ENCODE results near the gene PTPRR.

DNA sequence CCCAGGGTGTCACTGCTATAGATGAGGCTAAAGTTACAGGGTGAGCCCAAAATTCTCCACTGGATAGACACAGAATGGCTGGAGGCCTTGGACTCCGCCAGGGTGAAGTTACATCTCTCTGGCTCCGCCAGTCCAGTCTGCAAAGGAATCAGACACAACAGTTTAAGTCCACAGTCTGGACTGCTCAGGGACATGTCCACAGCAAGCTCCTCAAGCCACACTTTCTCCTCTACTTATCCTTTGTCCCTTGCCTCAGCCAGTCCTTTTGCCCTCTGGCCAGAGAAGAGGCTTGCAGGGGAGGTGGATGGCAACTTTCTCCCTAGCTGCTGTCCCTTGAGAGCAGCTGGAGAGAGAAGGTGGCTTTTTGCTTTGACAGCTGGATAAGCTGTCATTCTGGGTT, 311.3 kb downstream of the PTPRR start:
- no peak for TF ChIP-seq SNAI2 (CRISPR knock-in tag; IDR thresholded peaks at IDR 0.05)
- TF ChIP-seq RARB (CRISPR knock-in tag; IDR thresholded peaks at IDR 0.05), result no peak
- TF ChIP-seq, protein P1, sequence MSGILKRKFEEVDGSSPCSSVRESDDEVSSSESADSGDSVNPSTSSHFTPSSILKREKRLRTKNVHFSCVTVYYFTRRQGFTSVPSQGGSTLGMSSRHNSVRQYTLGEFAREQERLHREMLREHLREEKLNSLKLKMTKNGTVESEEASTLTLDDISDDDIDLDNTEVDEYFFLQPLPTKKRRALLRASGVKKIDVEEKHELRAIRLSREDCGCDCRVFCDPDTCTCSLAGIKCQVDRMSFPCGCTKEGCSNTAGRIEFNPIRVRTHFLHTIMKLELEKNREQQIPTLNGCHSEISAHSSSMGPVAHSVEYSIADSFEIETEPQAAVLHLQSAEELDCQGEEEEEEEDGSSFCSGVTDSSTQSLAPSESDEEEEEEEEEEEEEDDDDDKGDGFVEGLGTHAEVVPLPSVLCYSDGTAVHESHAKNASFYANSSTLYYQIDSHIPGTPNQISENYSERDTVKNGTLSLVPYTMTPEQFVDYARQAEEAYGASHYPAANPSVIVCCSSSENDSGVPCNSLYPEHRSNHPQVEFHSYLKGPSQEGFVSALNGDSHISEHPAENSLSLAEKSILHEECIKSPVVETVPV (CRISPR knock-in tag; IDR thresholded peaks at IDR 0.05), result no peak
- TF ChIP-seq, protein P2, sequence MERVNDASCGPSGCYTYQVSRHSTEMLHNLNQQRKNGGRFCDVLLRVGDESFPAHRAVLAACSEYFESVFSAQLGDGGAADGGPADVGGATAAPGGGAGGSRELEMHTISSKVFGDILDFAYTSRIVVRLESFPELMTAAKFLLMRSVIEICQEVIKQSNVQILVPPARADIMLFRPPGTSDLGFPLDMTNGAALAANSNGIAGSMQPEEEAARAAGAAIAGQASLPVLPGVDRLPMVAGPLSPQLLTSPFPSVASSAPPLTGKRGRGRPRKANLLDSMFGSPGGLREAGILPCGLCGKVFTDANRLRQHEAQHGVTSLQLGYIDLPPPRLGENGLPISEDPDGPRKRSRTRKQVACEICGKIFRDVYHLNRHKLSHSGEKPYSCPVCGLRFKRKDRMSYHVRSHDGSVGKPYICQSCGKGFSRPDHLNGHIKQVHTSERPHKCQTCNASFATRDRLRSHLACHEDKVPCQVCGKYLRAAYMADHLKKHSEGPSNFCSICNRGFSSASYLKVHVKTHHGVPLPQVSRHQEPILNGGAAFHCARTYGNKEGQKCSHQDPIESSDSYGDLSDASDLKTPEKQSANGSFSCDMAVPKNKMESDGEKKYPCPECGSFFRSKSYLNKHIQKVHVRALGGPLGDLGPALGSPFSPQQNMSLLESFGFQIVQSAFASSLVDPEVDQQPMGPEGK (CRISPR knock-in tag; IDR thresholded peaks at IDR 0.05; ENCODE audit: borderline replicate concordance), result no peak
- TF ChIP-seq ZNF70 (CRISPR knock-in tag; IDR thresholded peaks at IDR 0.05), result no peak
- TF ChIP-seq ZNF565 (CRISPR knock-in tag; conservative IDR thresholded peaks at IDR 0.05; ENCODE audit: low read depth), result no peak
- TF ChIP-seq ARNTL (CRISPR knock-in tag; IDR thresholded peaks at IDR 0.05; ENCODE audit: borderline replicate concordance, low read depth), result no peak
- no peak for TF ChIP-seq ZC3H10 (CRISPR knock-in tag; IDR thresholded peaks at IDR 0.05)
- no peak for TF ChIP-seq OSR1 (CRISPR knock-in tag; IDR thresholded peaks at IDR 0.05)
- no peak for TF ChIP-seq ZFP30 (CRISPR knock-in tag; IDR thresholded peaks at IDR 0.05)
- TF ChIP-seq ESRRG (CRISPR knock-in tag; IDR thresholded peaks at IDR 0.05), result no peak
- no peak for TF ChIP-seq CSDC2 (CRISPR knock-in tag; IDR thresholded peaks at IDR 0.05)

All from SK-N-SH treated with all-trans-retinoic acid at 6 μM for 48 hours (cell line).